Measurements from ENCODE around the gene TTC23L. TPM values are rescaled to one million over a fixed set of nuclear protein-coding genes. Genes with fewer than 3 reads are reported as not detected.

TTC23L gene
- total and polyA plus RNA-seq, 4 donors: 4.1 to 6.1 (median 4.9) TPM

- Histone ChIP-seq H3K4me3 (ENCODE audit: low read depth, low read length) (no peak overlapping the region), H3K36me3 (ENCODE audit: control insufficient read depth, insufficient read depth, low read length) (peaks cover 12% of the 10 kb centered on the region), H3K4me1 (ENCODE audit: control insufficient read depth, insufficient read depth, low read length) (no peaks in the 10 kb centered on the region), H3K27ac (ENCODE audit: low read depth, low read length) (no peak overlapping the region), H3K27me3 (ENCODE audit: control insufficient read depth, insufficient read depth, low read length) (no peaks in the 10 kb centered on the region), H3K9me3 (ENCODE audit: control insufficient read depth, insufficient read depth, low read length) (no peaks in the 10 kb centered on the region)
- DNase-seq (ENCODE audit: low read depth in 4 of 6, low spot score in 6 of 6): no peak
These were observed 7.7 kb upstream of the TTC23L start for GRCh38 chr5:34831303-34831702.

- no peak for DNase-seq (ENCODE audit: low read depth in 4 of 6, low spot score in 6 of 6)
- 100% methylated on average over 1 of the region's 5 CpGs for WGBS (ENCODE audit: insufficient coverage)
These were observed 6.4 kb upstream of the TTC23L start for GRCh38 chr5:34832568-34832967.

GRCh38 chr5:34833090-34833489 lies 5.9 kb upstream of the TTC23L start:
- Histone ChIP-seq H3K27ac (ENCODE audit: low read depth, low read length) (no peak overlapping the region), H3K36me3 (ENCODE audit: control insufficient read depth, insufficient read depth, low read length) (peaks cover 8% of the 10 kb centered on the region), H3K4me1 (ENCODE audit: control insufficient read depth, insufficient read depth, low read length) (no peaks in the 10 kb centered on the region), H3K27me3 (ENCODE audit: control insufficient read depth, insufficient read depth, low read length) (no peaks in the 10 kb centered on the region), H3K4me3 (ENCODE audit: low read depth, low read length) (no peak overlapping the region), H3K9me3 (ENCODE audit: control insufficient read depth, insufficient read depth, low read length) (no peaks in the 10 kb centered on the region)
- no peak for DNase-seq (ENCODE audit: low read depth in 4 of 6, low spot score in 6 of 6)
- WGBS (ENCODE audit: insufficient coverage): 80% methylated on average over 1 of the region's 1 CpG

More at GRCh38 chr5:34832568-34832967, 6.4 kb upstream of the TTC23L start:
- Histone ChIP-seq H3K9me3 (ENCODE audit: control insufficient read depth, insufficient read depth, low read length) (no peaks in the 10 kb centered on the region), H3K27ac (ENCODE audit: low read depth, low read length) (no peak overlapping the region), H3K4me3 (ENCODE audit: low read depth, low read length) (no peak overlapping the region), H3K36me3 (ENCODE audit: control insufficient read depth, insufficient read depth, low read length) (peaks cover 8% of the 10 kb centered on the region), H3K4me1 (ENCODE audit: control insufficient read depth, insufficient read depth, low read length) (no peaks in the 10 kb centered on the region), H3K27me3 (ENCODE audit: control insufficient read depth, insufficient read depth, low read length) (no peaks in the 10 kb centered on the region)

DNA sequence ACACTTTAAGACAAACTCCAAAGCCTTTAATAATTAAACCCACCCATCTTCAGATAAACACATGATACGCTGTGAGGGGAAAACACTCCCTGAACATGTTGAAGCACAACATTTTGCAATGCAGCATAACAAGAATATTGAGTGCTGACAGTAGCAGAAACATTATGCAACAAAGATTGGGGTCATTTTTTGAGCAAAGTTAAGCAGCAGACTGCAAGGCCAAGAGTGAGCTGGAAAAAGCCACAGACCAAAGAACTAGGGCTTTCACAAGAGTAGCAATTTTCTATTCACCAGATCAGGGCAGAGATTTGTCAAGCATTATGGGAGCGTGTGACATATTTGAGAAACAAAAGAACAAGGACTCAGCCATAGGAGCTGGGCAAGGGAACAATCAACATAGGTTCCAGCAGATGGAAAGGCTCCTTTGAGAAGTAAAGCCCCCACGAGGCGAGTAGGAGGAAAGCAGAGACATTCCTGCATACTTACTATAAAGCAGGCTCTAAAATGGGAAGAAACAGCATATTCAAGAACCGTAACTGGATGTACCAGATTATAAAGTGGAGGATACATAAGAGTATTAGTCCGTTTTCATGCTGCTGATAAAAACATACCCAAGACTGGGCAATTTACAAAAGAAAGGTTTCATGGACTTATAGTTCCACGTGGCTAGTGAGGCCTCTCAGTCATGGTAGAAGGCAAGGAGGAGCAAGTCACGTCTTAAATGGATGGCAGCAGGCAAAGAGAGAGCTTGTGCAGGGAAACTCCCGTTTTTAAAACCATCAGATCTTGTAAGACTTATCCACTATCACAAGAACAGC lies 4.8 kb upstream of the TTC23L start:
- 91% methylated on average over 4 of the region's 9 CpGs for WGBS (ENCODE audit: insufficient coverage)
- H3K4me3 ChIP-seq (ENCODE audit: low read depth, low read length): no peak overlapping the region
- H3K4me1 ChIP-seq (ENCODE audit: control insufficient read depth, insufficient read depth, low read length): peaks cover 6% of the 10 kb centered on the region
- no peak for DNase-seq (ENCODE audit: low read depth in 4 of 6, low spot score in 6 of 6)
- H3K36me3 ChIP-seq (ENCODE audit: control insufficient read depth, insufficient read depth, low read length): peaks cover 8% of the 10 kb centered on the region
- H3K27ac ChIP-seq (ENCODE audit: low read depth, low read length): no peak overlapping the region
- no peaks in the 10 kb centered on the region for H3K27me3 ChIP-seq (ENCODE audit: control insufficient read depth, insufficient read depth, low read length)
- no peaks in the 10 kb centered on the region for H3K9me3 ChIP-seq (ENCODE audit: control insufficient read depth, insufficient read depth, low read length)

DNA sequence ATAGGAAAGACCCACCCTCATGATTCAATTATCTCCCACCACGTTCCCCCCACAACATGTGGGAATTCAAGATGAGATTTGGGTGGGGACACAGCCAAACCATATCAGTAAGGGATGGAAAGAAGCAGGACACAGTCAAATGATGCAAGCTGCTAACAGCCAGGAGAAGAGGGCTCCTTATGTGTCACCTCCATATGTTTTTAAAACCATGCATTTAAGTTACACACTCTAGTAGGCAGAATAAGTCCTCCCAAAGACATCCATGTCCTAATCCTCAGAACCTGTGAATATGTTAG lies 4.2 kb upstream of the TTC23L start:
- no CpG with 5 or more reads among the region's 1 CpG for WGBS (ENCODE audit: insufficient coverage)
- no peaks in the 10 kb centered on the region for H3K9me3 ChIP-seq (ENCODE audit: control insufficient read depth, insufficient read depth, low read length)
- H3K36me3 ChIP-seq (ENCODE audit: control insufficient read depth, insufficient read depth, low read length): peaks cover 7% of the 10 kb centered on the region
- peaks cover 6% of the 10 kb centered on the region for H3K4me1 ChIP-seq (ENCODE audit: control insufficient read depth, insufficient read depth, low read length)
- no peak overlapping the region for H3K27ac ChIP-seq (ENCODE audit: low read depth, low read length)
- H3K4me3 ChIP-seq (ENCODE audit: low read depth, low read length): no peak overlapping the region
- no peak for DNase-seq (ENCODE audit: low read depth in 4 of 6, low spot score in 6 of 6)
- no peaks in the 10 kb centered on the region for H3K27me3 ChIP-seq (ENCODE audit: control insufficient read depth, insufficient read depth, low read length)

- Histone ChIP-seq H3K9me3 (ENCODE audit: control insufficient read depth, insufficient read depth, low read length) (no peaks in the 10 kb centered on the region), H3K36me3 (ENCODE audit: control insufficient read depth, insufficient read depth, low read length) (peaks cover 2% of the 10 kb centered on the region), H3K27me3 (ENCODE audit: control insufficient read depth, insufficient read depth, low read length) (no peaks in the 10 kb centered on the region), H3K4me3 (ENCODE audit: low read depth, low read length) (no peak overlapping the region), H3K27ac (ENCODE audit: low read depth, low read length) (no peak overlapping the region), H3K4me1 (ENCODE audit: control insufficient read depth, insufficient read depth, low read length) (peaks cover 6% of the 10 kb centered on the region)
- DNase-seq (ENCODE audit: low read depth in 4 of 6, low spot score in 6 of 6): no peak
- 86% methylated on average over 1 of the region's 3 CpGs for WGBS (ENCODE audit: insufficient coverage)
These were observed 3.3 kb upstream of the TTC23L start for GRCh38 chr5:34835664-34836063.

DNA sequence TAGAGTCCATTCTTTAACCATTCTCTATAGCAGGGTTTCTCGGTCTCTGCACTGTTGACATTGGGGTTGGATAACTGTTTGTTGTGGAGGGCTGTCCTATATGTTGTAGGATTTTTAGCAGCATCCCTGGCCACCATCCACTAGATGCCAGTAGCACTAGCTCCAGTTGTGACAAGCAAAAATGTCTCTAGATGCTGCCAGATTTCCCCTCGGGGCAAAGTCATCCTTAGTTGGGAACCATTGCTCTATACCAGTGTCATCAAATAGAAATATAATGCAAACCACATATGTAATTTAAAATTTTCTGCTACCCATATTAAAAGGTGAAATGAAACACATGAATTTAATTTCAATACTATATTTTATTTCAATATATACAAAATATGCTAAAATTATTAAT lies 2.9 kb downstream of the TTC23L start:
- no CpG with 5 or more reads among the region's 2 CpGs for WGBS (ENCODE audit: insufficient coverage)
- no peak overlapping the region for H3K4me3 ChIP-seq (ENCODE audit: low read depth, low read length)
- no peaks in the 10 kb centered on the region for H3K9me3 ChIP-seq (ENCODE audit: control insufficient read depth, insufficient read depth, low read length)
- H3K36me3 ChIP-seq (ENCODE audit: control insufficient read depth, insufficient read depth, low read length): no peaks in the 10 kb centered on the region
- H3K27me3 ChIP-seq (ENCODE audit: control insufficient read depth, insufficient read depth, low read length): no peaks in the 10 kb centered on the region
- H3K4me1 ChIP-seq (ENCODE audit: control insufficient read depth, insufficient read depth, low read length): peaks cover 6% of the 10 kb centered on the region
- no peak for DNase-seq (ENCODE audit: low read depth in 4 of 6, low spot score in 6 of 6)
- no peak overlapping the region for H3K27ac ChIP-seq (ENCODE audit: low read depth, low read length)

- H3K27me3 ChIP-seq (ENCODE audit: control insufficient read depth, insufficient read depth, low read length): no peaks in the 10 kb centered on the region
- DNase-seq (ENCODE audit: low read depth in 4 of 6, low spot score in 6 of 6): no peak
- H3K9me3 ChIP-seq (ENCODE audit: control insufficient read depth, insufficient read depth, low read length): no peaks in the 10 kb centered on the region
- no peaks in the 10 kb centered on the region for H3K36me3 ChIP-seq (ENCODE audit: control insufficient read depth, insufficient read depth, low read length)
- WGBS (ENCODE audit: insufficient coverage): 95% methylated on average over 7 of the region's 7 CpGs
- peaks cover 6% of the 10 kb centered on the region for H3K4me1 ChIP-seq (ENCODE audit: control insufficient read depth, insufficient read depth, low read length)
- no peak overlapping the region for H3K4me3 ChIP-seq (ENCODE audit: low read depth, low read length)
- no peak overlapping the region for H3K27ac ChIP-seq (ENCODE audit: low read depth, low read length)
These were observed 3.6 kb downstream of the TTC23L start for GRCh38 chr5:34842554-34842953.

GRCh38 chr5:34843497-34843896 lies 4.5 kb downstream of the TTC23L start:
- no peak overlapping the region for H3K27ac ChIP-seq (ENCODE audit: low read depth, low read length)
- 88% methylated on average over 1 of the region's 2 CpGs for WGBS (ENCODE audit: insufficient coverage)
- no peaks in the 10 kb centered on the region for H3K9me3 ChIP-seq (ENCODE audit: control insufficient read depth, insufficient read depth, low read length)
- H3K36me3 ChIP-seq (ENCODE audit: control insufficient read depth, insufficient read depth, low read length): no peaks in the 10 kb centered on the region
- H3K4me1 ChIP-seq (ENCODE audit: control insufficient read depth, insufficient read depth, low read length): peaks cover 5% of the 10 kb centered on the region
- no peaks in the 10 kb centered on the region for H3K27me3 ChIP-seq (ENCODE audit: control insufficient read depth, insufficient read depth, low read length)
- H3K4me3 ChIP-seq (ENCODE audit: low read depth, low read length): no peak overlapping the region
- DNase-seq (ENCODE audit: low read depth in 4 of 6, low spot score in 6 of 6): no peak

GRCh38 chr5:34844106-34844505 lies 5.1 kb downstream of the TTC23L start:
- H3K36me3 ChIP-seq (ENCODE audit: control insufficient read depth, insufficient read depth, low read length): no peaks in the 10 kb centered on the region
- 93% methylated on average over 2 of the region's 3 CpGs for WGBS (ENCODE audit: insufficient coverage)
- no peak for DNase-seq (ENCODE audit: low read depth in 4 of 6, low spot score in 6 of 6)
- H3K27ac ChIP-seq (ENCODE audit: low read depth, low read length): no peak overlapping the region
- H3K27me3 ChIP-seq (ENCODE audit: control insufficient read depth, insufficient read depth, low read length): no peaks in the 10 kb centered on the region
- no peaks in the 10 kb centered on the region for H3K9me3 ChIP-seq (ENCODE audit: control insufficient read depth, insufficient read depth, low read length)
- no peaks in the 10 kb centered on the region for H3K4me1 ChIP-seq (ENCODE audit: control insufficient read depth, insufficient read depth, low read length)
- no peak overlapping the region for H3K4me3 ChIP-seq (ENCODE audit: low read depth, low read length)

All from spinal cord (tissue), 10 donors.